Mesangial cell (primary cell): Measurements from ENCODE around the gene ACP7. TPM values are rescaled to one million over a fixed set of nuclear protein-coding genes. Genes with fewer than 3 reads are reported as not detected.

ENCODE experiments used
- total RNA-seq: library from RNA; depleted of rRNA; stranded (reverse); fragments of >200 nt; gene quantifications from 2 replicates; pipeline ENCODE4 v1.2.3, GENCODE V29; 2015

Gene ACP7, protein sequence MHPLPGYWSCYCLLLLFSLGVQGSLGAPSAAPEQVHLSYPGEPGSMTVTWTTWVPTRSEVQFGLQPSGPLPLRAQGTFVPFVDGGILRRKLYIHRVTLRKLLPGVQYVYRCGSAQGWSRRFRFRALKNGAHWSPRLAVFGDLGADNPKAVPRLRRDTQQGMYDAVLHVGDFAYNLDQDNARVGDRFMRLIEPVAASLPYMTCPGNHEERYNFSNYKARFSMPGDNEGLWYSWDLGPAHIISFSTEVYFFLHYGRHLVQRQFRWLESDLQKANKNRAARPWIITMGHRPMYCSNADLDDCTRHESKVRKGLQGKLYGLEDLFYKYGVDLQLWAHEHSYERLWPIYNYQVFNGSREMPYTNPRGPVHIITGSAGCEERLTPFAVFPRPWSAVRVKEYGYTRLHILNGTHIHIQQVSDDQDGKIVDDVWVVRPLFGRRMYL
- not detected in 2 replicates for total RNA-seq

DNA sequence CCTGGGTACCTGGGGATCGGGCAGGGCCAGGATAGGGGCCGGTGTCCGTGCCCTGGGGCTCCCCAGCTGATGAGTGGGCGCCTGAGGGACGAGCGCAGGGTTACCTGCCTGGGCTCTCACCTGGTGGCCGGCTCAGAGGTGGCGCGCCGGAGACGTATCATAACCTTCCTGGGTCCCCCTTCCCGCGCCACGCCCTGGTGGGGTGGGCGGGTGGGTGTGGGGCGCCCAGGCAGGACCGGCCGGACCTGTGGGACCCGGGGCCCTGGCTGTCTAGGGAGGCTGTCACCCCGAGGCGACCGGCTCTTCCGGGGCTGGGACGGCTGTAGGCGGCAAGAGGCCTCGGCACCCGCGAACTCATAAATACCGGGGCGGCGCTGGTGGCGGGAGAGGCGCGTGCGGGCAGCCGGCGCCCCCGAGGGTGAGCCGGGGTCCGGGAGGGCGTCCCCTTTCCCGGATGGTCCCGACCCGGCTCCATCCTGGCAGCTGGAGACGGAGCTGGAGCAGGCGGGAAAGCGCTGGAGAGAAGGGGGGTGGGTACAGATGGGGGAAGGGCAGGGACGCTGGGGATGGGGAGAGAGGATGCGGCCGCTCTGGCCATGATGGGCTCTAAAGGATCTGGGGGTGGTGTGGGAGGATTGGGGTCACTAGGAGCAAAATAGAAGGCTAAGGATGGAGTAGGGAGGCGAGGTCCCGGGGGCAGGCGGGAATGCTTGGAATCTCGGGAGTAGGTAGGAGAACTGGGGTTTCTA, at the start of gene ACP7:
TSS of gene ACP7 (plus strand) at position 386 of the 749 bp plus-strand sequence. CDS start 902 bp downstream, outside the sequence.

DNA sequence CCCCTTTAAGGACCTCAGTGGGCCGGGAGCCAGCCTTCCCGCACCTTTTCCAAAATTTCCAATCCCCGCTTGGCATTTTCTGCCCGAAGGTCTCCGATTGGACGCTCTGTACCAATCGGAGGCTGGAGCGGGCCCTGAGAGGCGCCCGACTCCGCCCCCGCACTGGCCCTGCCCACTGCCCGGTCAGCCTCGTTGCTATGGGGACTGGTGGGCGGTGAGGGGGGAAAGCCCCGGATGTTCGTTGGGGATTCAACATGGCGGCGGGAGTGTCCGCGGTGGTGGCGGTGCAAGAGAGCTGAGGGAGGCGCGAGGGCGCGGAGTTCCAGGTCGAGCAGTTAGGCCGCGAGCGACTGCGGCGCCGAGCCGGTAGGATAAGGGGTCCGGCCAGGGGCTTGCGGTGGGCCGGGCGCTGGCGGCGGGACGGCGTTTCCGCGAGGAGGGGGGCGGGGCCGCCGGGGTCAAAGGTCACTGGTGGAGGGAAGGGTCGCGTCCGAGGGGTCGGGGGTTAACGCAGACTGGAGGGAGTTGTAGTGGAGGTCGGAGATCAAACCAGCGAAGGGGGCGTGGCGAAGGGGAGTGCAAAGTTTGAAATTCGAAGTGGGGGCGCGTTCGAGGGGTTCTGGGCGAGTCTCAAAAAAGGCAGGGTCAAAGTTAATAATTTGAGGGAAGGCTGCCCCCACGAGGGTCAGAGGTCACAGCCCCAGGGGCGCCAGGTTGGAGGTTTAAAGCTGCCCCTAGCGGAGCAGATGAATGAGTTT, 41.6 kb downstream of the ACP7 start, which contains the start of gene PAK4:
TSS of gene PAK4 (plus strand) at position 233 of the 758 bp plus-strand sequence. CDS start 43,768 bp downstream, outside the sequence.

Other genes starting within 250 kb of the ACP7 start
- 168 and 316 TPM in 2 replicates for gene HNRNPL, start 234.4 kb upstream of the ACP7 start, total RNA-seq
- gene RINL, start 206.1 kb upstream of the ACP7 start, total RNA-seq = 3.1 and 10.0 TPM in 2 replicates
- gene SIRT2, start 184.8 kb upstream of the ACP7 start, total RNA-seq = 37.5 and 79.6 TPM in 2 replicates
- gene NFKBIB, start 184.4 kb upstream of the ACP7 start, total RNA-seq = 19.8 and 23.3 TPM in 2 replicates
- gene CCER2, start 172.2 kb upstream of the ACP7 start, total RNA-seq = not detected in 2 replicates
- gene SARS2, start 153.6 kb upstream of the ACP7 start, total RNA-seq = 40.6 and 49.3 TPM in 2 replicates
- 57.4 and 89.6 TPM in 2 replicates for gene MRPS12, start 153.4 kb upstream of the ACP7 start, total RNA-seq
- gene FBXO17, start 108.6 kb upstream of the ACP7 start, total RNA-seq = 22.5 and 53.4 TPM in 2 replicates
- 3.4 and 7.3 TPM in 2 replicates for gene FBXO27, start 51.8 kb upstream of the ACP7 start, total RNA-seq
- gene PAK4, start 41.4 kb downstream of the ACP7 start, total RNA-seq = 28.9 and 40.7 TPM in 2 replicates
- gene NCCRP1, start 112.6 kb downstream of the ACP7 start, total RNA-seq = 0.25 TPM in 1 of 2 replicates, not detected in the other
- not detected in 2 replicates for gene SYCN, start 119.9 kb downstream of the ACP7 start, total RNA-seq
- gene IFNL3, start 160.6 kb downstream of the ACP7 start, total RNA-seq = not detected in 2 replicates
- not detected in 2 replicates for gene IFNL4, start 164.5 kb downstream of the ACP7 start, total RNA-seq
- not detected in 2 replicates for gene IFNL2, start 184.0 kb downstream of the ACP7 start, total RNA-seq
- gene IFNL1, start 212.0 kb downstream of the ACP7 start, total RNA-seq = not detected in 2 replicates
- gene LRFN1, start 236.5 kb downstream of the ACP7 start, total RNA-seq = 0.65 and 1.0 TPM in 2 replicates